Liver (tissue), 9 donors: ENCODE results near the gene NKX2-3. TPM values are rescaled to one million over a fixed set of nuclear protein-coding genes. Genes with fewer than 3 reads are reported as not detected.

Source experiments
- DNase-seq: peaks from one replicate; pipeline ENCODE4 v3.0.0-alpha.2; 2017; ENCODE audit warnings: low spot score
- H3K27ac ChIP-seq, 2 donors: one replicate each; pipeline ENCODE4 v1.7.0; 2013; ENCODE audit warnings: inconsistent platforms in 2 of 2, low read length in 2 of 2, control low read depth in 1 of 2, low read depth in 1 of 2, mild to moderate bottlenecking in 1 of 2
- H3K27me3 ChIP-seq, 4 donors: one replicate each; pipeline versions ENCODE4 v1.6.1 to v1.7.0; 2013; ENCODE audit warnings: low read length in 3 of 4, inconsistent platforms in 1 of 4, mild to moderate bottlenecking in 1 of 4, moderate library complexity in 1 of 4; ENCODE audit not compliant: control insufficient read depth in 4 of 4, insufficient read depth in 4 of 4
- H3K36me3 ChIP-seq, 4 donors: one replicate each; pipeline versions ENCODE4 v1.6.1 to v1.7.0; 2013; ENCODE audit warnings: low read length in 3 of 4, mild to moderate bottlenecking in 3 of 4, low read depth in 1 of 4, moderate library complexity in 1 of 4; ENCODE audit not compliant: control insufficient read depth in 4 of 4, insufficient read depth in 3 of 4
- H3K4me1 ChIP-seq, 4 donors: one replicate each; pipeline versions ENCODE4 v1.6.1 to v1.7.0; 2013; ENCODE audit warnings: low read length in 3 of 4, mild to moderate bottlenecking in 3 of 4, moderate library complexity in 1 of 4; ENCODE audit not compliant: control insufficient read depth in 4 of 4, insufficient read depth in 4 of 4
- H3K4me3 ChIP-seq, 3 donors: one replicate each; pipeline versions ENCODE4 v1.6.1 to v1.7.0; 2013; ENCODE audit warnings: low read length in 3 of 3, control low read depth in 1 of 3, low read depth in 1 of 3, mild to moderate bottlenecking in 1 of 3
- H3K9ac ChIP-seq, 2 donors: one replicate each; pipeline ENCODE4 v1.7.0; 2013; ENCODE audit warnings: low read length in 2 of 2, mild to moderate bottlenecking in 2 of 2, moderate library complexity in 2 of 2, control low read depth in 1 of 2, low read depth in 1 of 2
- H3K9me3 ChIP-seq, 4 donors: one replicate each; pipeline versions ENCODE4 v1.6.1 to v1.7.0; 2013; ENCODE audit warnings: low read length in 3 of 4; ENCODE audit not compliant: control insufficient read depth in 4 of 4
- EGR1 ChIP-seq, 2 donors: IDR thresholded peaks; 2 replicates each; pipeline ENCODE4 v1.6.1; 2016 to 2018; ENCODE audit warnings: antibody characterized with exemption in 2 of 2, low read depth in 2 of 2
- FOXA1 ChIP-seq: IDR thresholded peaks from 2 replicates; pipeline ENCODE4 v1.6.1; 2016; ENCODE audit warnings: antibody characterized with exemption
- FOXA2 ChIP-seq: IDR thresholded peaks from 2 replicates; pipeline ENCODE4 v1.6.1; 2016; ENCODE audit warnings: antibody characterized with exemption
- GABPA ChIP-seq, 2 donors: IDR thresholded peaks in 1 of 2; conservative IDR thresholded peaks in 1 of 2; 2 replicates each; pipeline ENCODE4 v1.6.1; 2016; ENCODE audit warnings: antibody characterized with exemption in 2 of 2, mild to moderate bottlenecking in 1 of 2, moderate library complexity in 1 of 2
- HNF4A ChIP-seq, 2 donors: conservative IDR thresholded peaks; 2 replicates each; pipeline ENCODE4 v1.6.1; 2016; ENCODE audit warnings: antibody characterized with exemption in 2 of 2, mild to moderate bottlenecking in 2 of 2
- HNF4G ChIP-seq: IDR thresholded peaks from 2 replicates; pipeline ENCODE4 v1.6.1; 2016; ENCODE audit warnings: antibody characterized with exemption
- JUND ChIP-seq, 2 donors: IDR thresholded peaks; 2 replicates each; pipeline ENCODE4 v1.6.1; 2016; ENCODE audit warnings: antibody characterized with exemption in 2 of 2
- NR2F2 ChIP-seq: IDR thresholded peaks from 2 replicates; pipeline ENCODE4 v1.6.1; 2016; ENCODE audit warnings: antibody characterized with exemption
- RAD21 ChIP-seq, 2 donors: IDR thresholded peaks; 2 replicates each; pipeline ENCODE4 v1.6.1; 2016; ENCODE audit warnings: antibody characterized with exemption in 2 of 2, mild to moderate bottlenecking in 2 of 2
- RXRA ChIP-seq, 2 donors: IDR thresholded peaks; 2 replicates each; pipeline ENCODE4 v1.6.1; 2017 to 2018; ENCODE audit warnings: antibody characterized with exemption in 2 of 2, mild to moderate bottlenecking in 1 of 2
- SP1 ChIP-seq: IDR thresholded peaks from 2 replicates; pipeline ENCODE4 v1.6.1; 2018; ENCODE audit warnings: antibody characterized with exemption, mild to moderate bottlenecking
- TAF1 ChIP-seq: conservative IDR thresholded peaks from 2 replicates; pipeline ENCODE4 v1.6.1; 2016; ENCODE audit warnings: antibody characterized with exemption, mild to moderate bottlenecking
- YY1 ChIP-seq: IDR thresholded peaks from 2 replicates; pipeline ENCODE4 v1.6.1; 2016; ENCODE audit warnings: antibody characterized with exemption, mild to moderate bottlenecking
- ZBTB33 ChIP-seq: IDR thresholded peaks from 2 replicates; pipeline ENCODE4 v1.6.1; 2016; ENCODE audit warnings: antibody characterized with exemption
- WGBS: extraction: QIAGEN DNeasy Blood & Tissue Kit; methylation state at CpG from one replicate; pipeline ENCODE4 v1.1.7; 2013; 5-methylcytosine and 5-hydroxymethylcytosine counted together
- polyA plus RNA-seq, 2 donors: library from polyadenylated mRNA; stranded (reverse) in 1 of 2; unstranded in 1 of 2; fragments of 200-250 nt in 1 of 2; fragments of >200 nt in 1 of 2; fragmentation: Nextera tagmentation in 1 of 2; extraction: Ambion mirVana in 1 of 2; gene quantifications; one replicate each; pipeline versions ENCODE4 v1.2.1 to v1.2.3, GENCODE V29; 2013 to 2015
- total RNA-seq, 2 donors: library from RNA; depleted of rRNA; stranded (reverse); fragments of >200 nt; gene quantifications; one replicate each; pipeline ENCODE4 v1.2.3, GENCODE V29; 2014
- TF ChIP-seq, protein P1 (sequence below): IDR thresholded peaks from 2 replicates; pipeline ENCODE4 v1.6.1; 2016; ENCODE audit warnings: antibody characterized with exemption, mild to moderate bottlenecking
- TF ChIP-seq, protein P2 (sequence below): fragments of 150-350 bp; IDR thresholded peaks from 2 replicates; pipeline ENCODE4 v1.5.1; 2017; ENCODE audit warnings: improper control_type of control experiment, low read depth, low read length; ENCODE audit not compliant: missing input control
- TF ChIP-seq, protein P3 (sequence below): IDR thresholded peaks from 2 replicates; pipeline ENCODE4 v1.6.1; 2016; ENCODE audit warnings: antibody characterized with exemption
- TF ChIP-seq, protein P4 (sequence below): IDR thresholded peaks from 2 replicates; pipeline ENCODE4 v1.6.1; 2016; ENCODE audit warnings: antibody characterized with exemption
- donor health status: healthy.
- donor health status: healthy.
- donor health status: healthy.
- donor health status: healthy.
- donor health status: healthy.

The NKX2-3 gene
- total and polyA plus RNA-seq, 4 donors: 0.06 to 0.09 TPM; not detected in 2

GRCh38 chr10:99487125-99487807 is 45.5 kb upstream of the NKX2-3 start:
- Histone ChIP-seq H3K27me3 (peaks cover 0 to 13% (median 3%) of the 10 kb centered on the region in 4 donors), H3K4me3 (no peak overlapping the region), H3K9ac (no peak overlapping the region), H3K9me3 (no peaks in the 10 kb centered on the region), H3K36me3 (no peaks in the 10 kb centered on the region), H3K4me1 (no peaks in the 10 kb centered on the region), H3K27ac (no peak overlapping the region)
- WGBS: 79% methylated on average over 5 of the region's 5 CpGs
- no peak for DNase-seq
- TF ChIP-seq SP1 (no peak), HNF4A (conservative IDR thresholded peaks at IDR 0.05) (no peak), NR2F2 (no peak), RXRA (IDR thresholded peaks at IDR 0.05) (no peak), JUND (IDR thresholded peaks at IDR 0.05) (no peak), HNF4G (no peak), FOXA1 (no peak), GABPA (IDR thresholded peaks at IDR 0.05 in 1 of 2, conservative IDR thresholded peaks at IDR 0.05 in 1 of 2) (no peak), TAF1 (no peak), ZBTB33 (no peak), EGR1 (IDR thresholded peaks at IDR 0.05; ENCODE audit: low read depth in 2 of 2) (no peak), RAD21 (IDR thresholded peaks at IDR 0.05) (no peak), FOXA2 (no peak), YY1 (no peak)
- TF ChIP-seq, protein P1, sequence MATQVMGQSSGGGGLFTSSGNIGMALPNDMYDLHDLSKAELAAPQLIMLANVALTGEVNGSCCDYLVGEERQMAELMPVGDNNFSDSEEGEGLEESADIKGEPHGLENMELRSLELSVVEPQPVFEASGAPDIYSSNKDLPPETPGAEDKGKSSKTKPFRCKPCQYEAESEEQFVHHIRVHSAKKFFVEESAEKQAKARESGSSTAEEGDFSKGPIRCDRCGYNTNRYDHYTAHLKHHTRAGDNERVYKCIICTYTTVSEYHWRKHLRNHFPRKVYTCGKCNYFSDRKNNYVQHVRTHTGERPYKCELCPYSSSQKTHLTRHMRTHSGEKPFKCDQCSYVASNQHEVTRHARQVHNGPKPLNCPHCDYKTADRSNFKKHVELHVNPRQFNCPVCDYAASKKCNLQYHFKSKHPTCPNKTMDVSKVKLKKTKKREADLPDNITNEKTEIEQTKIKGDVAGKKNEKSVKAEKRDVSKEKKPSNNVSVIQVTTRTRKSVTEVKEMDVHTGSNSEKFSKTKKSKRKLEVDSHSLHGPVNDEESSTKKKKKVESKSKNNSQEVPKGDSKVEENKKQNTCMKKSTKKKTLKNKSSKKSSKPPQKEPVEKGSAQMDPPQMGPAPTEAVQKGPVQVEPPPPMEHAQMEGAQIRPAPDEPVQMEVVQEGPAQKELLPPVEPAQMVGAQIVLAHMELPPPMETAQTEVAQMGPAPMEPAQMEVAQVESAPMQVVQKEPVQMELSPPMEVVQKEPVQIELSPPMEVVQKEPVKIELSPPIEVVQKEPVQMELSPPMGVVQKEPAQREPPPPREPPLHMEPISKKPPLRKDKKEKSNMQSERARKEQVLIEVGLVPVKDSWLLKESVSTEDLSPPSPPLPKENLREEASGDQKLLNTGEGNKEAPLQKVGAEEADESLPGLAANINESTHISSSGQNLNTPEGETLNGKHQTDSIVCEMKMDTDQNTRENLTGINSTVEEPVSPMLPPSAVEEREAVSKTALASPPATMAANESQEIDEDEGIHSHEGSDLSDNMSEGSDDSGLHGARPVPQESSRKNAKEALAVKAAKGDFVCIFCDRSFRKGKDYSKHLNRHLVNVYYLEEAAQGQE: no peak
- TF ChIP-seq, protein P2, sequence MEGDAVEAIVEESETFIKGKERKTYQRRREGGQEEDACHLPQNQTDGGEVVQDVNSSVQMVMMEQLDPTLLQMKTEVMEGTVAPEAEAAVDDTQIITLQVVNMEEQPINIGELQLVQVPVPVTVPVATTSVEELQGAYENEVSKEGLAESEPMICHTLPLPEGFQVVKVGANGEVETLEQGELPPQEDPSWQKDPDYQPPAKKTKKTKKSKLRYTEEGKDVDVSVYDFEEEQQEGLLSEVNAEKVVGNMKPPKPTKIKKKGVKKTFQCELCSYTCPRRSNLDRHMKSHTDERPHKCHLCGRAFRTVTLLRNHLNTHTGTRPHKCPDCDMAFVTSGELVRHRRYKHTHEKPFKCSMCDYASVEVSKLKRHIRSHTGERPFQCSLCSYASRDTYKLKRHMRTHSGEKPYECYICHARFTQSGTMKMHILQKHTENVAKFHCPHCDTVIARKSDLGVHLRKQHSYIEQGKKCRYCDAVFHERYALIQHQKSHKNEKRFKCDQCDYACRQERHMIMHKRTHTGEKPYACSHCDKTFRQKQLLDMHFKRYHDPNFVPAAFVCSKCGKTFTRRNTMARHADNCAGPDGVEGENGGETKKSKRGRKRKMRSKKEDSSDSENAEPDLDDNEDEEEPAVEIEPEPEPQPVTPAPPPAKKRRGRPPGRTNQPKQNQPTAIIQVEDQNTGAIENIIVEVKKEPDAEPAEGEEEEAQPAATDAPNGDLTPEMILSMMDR: no peak
- TF ChIP-seq, protein P3, sequence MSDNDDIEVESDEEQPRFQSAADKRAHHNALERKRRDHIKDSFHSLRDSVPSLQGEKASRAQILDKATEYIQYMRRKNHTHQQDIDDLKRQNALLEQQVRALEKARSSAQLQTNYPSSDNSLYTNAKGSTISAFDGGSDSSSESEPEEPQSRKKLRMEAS: no peak
- TF ChIP-seq, protein P4, sequence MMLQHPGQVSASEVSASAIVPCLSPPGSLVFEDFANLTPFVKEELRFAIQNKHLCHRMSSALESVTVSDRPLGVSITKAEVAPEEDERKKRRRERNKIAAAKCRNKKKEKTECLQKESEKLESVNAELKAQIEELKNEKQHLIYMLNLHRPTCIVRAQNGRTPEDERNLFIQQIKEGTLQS: no peak
